HG03439 (cell line): ENCODE results near the gene RAB1B.
A peak's percentile ranks its signal among the peaks of the same experiment; 100 is the strongest.
"Not testable (repeated sequence)": the region's sequence is repeated elsewhere in the genome, so short reads cannot be mapped to it uniquely, and the experiment has no call there.

Source experiments
- ATAC-seq: cut with Tn5 transposase; IDR thresholded peaks from one replicate; pipeline ENCODE4 v1.9.1; 2021; ENCODE audit warnings: mild to moderate bottlenecking, moderate library complexity; ENCODE audit not compliant: unreplicated experiment

RAB1B gene

GRCh38 chr11:66266378-66267038, 1.9 kb upstream of the RAB1B start:
- no peak for ATAC-seq

- ATAC-seq = no peak
Measured at GRCh38 chr11:66267039-66267378, 1.4 kb upstream of the RAB1B start.

GRCh38 chr11:66267379-66268243, 828 bp upstream of the RAB1B start:
- peak; percentile 43 for ATAC-seq

GRCh38 chr11:66268952-66269905, 790 bp downstream of the RAB1B start:
- no peak for ATAC-seq

- no peak for ATAC-seq
Measured at GRCh38 chr11:66271816-66272215, 3.4 kb downstream of the RAB1B start.

GRCh38 chr11:66272596-66272995, 4.2 kb downstream of the RAB1B start:
- ATAC-seq = no peak

- no peak for ATAC-seq
Measured at GRCh38 chr11:66274219-66274618, 5.8 kb downstream of the RAB1B start.

GRCh38 chr11:66275396-66275795, 7.0 kb downstream of the RAB1B start:
- ATAC-seq = no peak

- no peak for ATAC-seq
Measured at GRCh38 chr11:66275984-66276612, 7.7 kb downstream of the RAB1B start.

- ATAC-seq = not testable (repeated sequence)
Measured at GRCh38 chr11:66276619-66277018, 8.2 kb downstream of the RAB1B start.

- ATAC-seq = not testable (repeated sequence)
Measured at GRCh38 chr11:66277064-66277463, 8.6 kb downstream of the RAB1B start.

GRCh38 chr11:66277471-66278362, 9.3 kb downstream of the RAB1B start, which contains the start of gene CNIH2:
TSS of gene CNIH2 (plus strand) at chr11:66278175. CDS start at chr11:66278457, 282 bp downstream.
- no peak for ATAC-seq

GRCh38 chr11:66278363-66279091, 10.1 kb downstream of the RAB1B start:
- ATAC-seq = no peak

GRCh38 chr11:66279092-66279734, 10.8 kb downstream of the RAB1B start:
- no peak for ATAC-seq

- no peak for ATAC-seq
Measured at GRCh38 chr11:66280428-66280827, 12.0 kb downstream of the RAB1B start.

- no peak for ATAC-seq
Measured at GRCh38 chr11:66281001-66281400, 12.6 kb downstream of the RAB1B start.

- no peak for ATAC-seq
Measured at GRCh38 chr11:66281776-66282467, 13.5 kb downstream of the RAB1B start.
